Neural progenitor cell (in vitro differentiated cells): ENCODE results near the gene TANC2.

Source experiments
- CTCF ChIP-seq: fragments of 200-600 bp; sonication (generic); IDR thresholded peaks from 2 replicates; pipeline ENCODE4 v1.5.1; 2017; ENCODE audit warnings: antibody characterized with exemption, mild to moderate bottlenecking
- EZH2 ChIP-seq: fragments of 200-600 bp; sonication (generic); IDR thresholded peaks from 2 replicates; pipeline ENCODE4 v1.6.1; 2017; ENCODE audit warnings: antibody characterized with exemption, mild to moderate bottlenecking, moderate library complexity
- EZH2phosphoT487 ChIP-seq: fragments of 200-600 bp; sonication (generic); IDR thresholded peaks from 2 replicates; pipeline ENCODE4 v1.6.1; 2017; ENCODE audit warnings: antibody characterized with exemption

DNA sequence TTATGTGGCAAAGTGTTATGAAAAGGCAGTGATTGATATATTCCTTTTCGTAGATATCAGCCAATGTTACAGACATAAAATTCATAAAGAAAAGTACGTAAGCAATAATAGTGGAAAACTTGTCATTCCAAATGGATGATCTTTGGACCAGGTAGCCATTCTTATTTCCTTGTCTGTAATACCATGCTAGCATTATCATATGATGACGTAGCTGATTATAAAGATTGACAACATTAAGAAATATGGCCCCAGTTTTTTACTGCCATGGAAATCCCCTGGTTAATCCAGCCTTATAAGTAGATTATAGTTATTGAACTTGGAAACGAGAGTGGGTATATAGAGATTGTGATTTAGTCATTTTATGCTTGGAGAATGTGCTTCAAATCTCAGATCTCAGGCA is 8.8 kb downstream of the TANC2 start:
- TF ChIP-seq CTCF (no peak), EZH2 (no peak), EZH2phosphoT487 (no peak)
